Tibial artery (tissue), 4 donors: ENCODE results near the gene ZDHHC9.

Experiments used
- DNase-seq, 2 donors: peaks; one replicate each; pipeline ENCODE4 v3.0.0-alpha.2; 2019
- H3K27ac ChIP-seq, 2 donors: fragments of 200-600 bp; sonication (generic) in 1 of 2; 1 replicate in 1 of 2; 2 replicates in 1 of 2; pipeline ENCODE4 v1.5.1; 2018 to 2019; ENCODE audit warnings: mild to moderate bottlenecking in 1 of 2
- H3K27me3 ChIP-seq, 2 donors: fragments of 200-600 bp; sonication (generic) in 1 of 2; one replicate each; pipeline versions ENCODE4 v1.5.1 to v1.6.0; 2016 to 2019
- H3K36me3 ChIP-seq, 3 donors: fragments of 200-600 bp; sonication (generic) in 2 of 3; one replicate each; pipeline ENCODE4 v1.5.1; 2016 to 2019; ENCODE audit warnings: mild to moderate bottlenecking in 2 of 3
- H3K4me1 ChIP-seq, 4 donors: fragments of 200-600 bp; sonication (generic) in 2 of 4; 1 replicate in 3 of 4; 2 replicates in 1 of 4; pipeline ENCODE4 v1.5.1; 2016 to 2019
- H3K4me3 ChIP-seq, 2 donors: fragments of 200-600 bp; sonication (generic) in 1 of 2; 1 replicate in 1 of 2; 2 replicates in 1 of 2; pipeline ENCODE4 v1.5.1; 2018 to 2019; ENCODE audit warnings: mild to moderate bottlenecking in 2 of 2
- H3K9me3 ChIP-seq, 3 donors: fragments of 200-600 bp; sonication (generic) in 1 of 3; one replicate each; pipeline ENCODE4 v1.5.1; 2016 to 2019
- CTCF ChIP-seq, 2 experiments: fragments of 200-600 bp in 1 of 2; fragments of 450-650 bp in 1 of 2; IDR thresholded peaks; one replicate each; pipeline ENCODE4 v1.5.1; 2017 to 2019; ENCODE audit warnings: antibody characterized with exemption in 2 of 2, mild to moderate bottlenecking in 1 of 2, moderate library complexity in 1 of 2
- intact Hi-C: fragments of 100-400 bp; cut with DNase I; formaldehyde crosslinking; loops from one replicate; pipeline ENCODE4 v1.15.0; 2023; ENCODE audit warnings: low total_unique reads

Gene ZDHHC9

GRCh38 chrX:129846716-129847115 lies 3.0 kb upstream of the ZDHHC9 start:
- intact Hi-C loops, result no loop called here
- Histone ChIP-seq H3K36me3 (no peaks in the 10 kb centered on the region), H3K4me1 (no peaks in the 10 kb centered on the region), H3K4me3 (no peak overlapping the region), H3K27me3 (no peaks in the 10 kb centered on the region), H3K27ac (no peak overlapping the region), H3K9me3 (no peaks in the 10 kb centered on the region)
- DNase-seq, result no peak
- TF ChIP-seq CTCF (IDR thresholded peaks at IDR 0.05), result no peak

GRCh38 chrX:129845616-129846190 lies 2.0 kb upstream of the ZDHHC9 start:
- DNase-seq, result no peak
- no peak for TF ChIP-seq CTCF (IDR thresholded peaks at IDR 0.05)
- Histone ChIP-seq H3K9me3 (no peaks in the 10 kb centered on the region), H3K27ac (no peak overlapping the region), H3K4me1 (no peaks in the 10 kb centered on the region), H3K36me3 (no peaks in the 10 kb centered on the region), H3K4me3 (no peak overlapping the region), H3K27me3 (no peaks in the 10 kb centered on the region)
- intact Hi-C loops, result no loop called here

- peak overlapping the region; percentile 82 to 84 for H3K27ac ChIP-seq
- H3K4me3 ChIP-seq, result peak overlapping the region; percentile 84 to 86
- no peaks in the 10 kb centered on the region for H3K9me3 ChIP-seq
- no peak for TF ChIP-seq CTCF (IDR thresholded peaks at IDR 0.05)
- no peak for DNase-seq
- H3K4me1 ChIP-seq, result no peaks in the 10 kb centered on the region
- no peaks in the 10 kb centered on the region for H3K27me3 ChIP-seq
- H3K36me3 ChIP-seq, result no peaks in the 10 kb centered on the region
- intact Hi-C loops, result no loop called here
Observed at GRCh38 chrX:129843209-129843458, 552 bp downstream of the ZDHHC9 start.

DNA sequence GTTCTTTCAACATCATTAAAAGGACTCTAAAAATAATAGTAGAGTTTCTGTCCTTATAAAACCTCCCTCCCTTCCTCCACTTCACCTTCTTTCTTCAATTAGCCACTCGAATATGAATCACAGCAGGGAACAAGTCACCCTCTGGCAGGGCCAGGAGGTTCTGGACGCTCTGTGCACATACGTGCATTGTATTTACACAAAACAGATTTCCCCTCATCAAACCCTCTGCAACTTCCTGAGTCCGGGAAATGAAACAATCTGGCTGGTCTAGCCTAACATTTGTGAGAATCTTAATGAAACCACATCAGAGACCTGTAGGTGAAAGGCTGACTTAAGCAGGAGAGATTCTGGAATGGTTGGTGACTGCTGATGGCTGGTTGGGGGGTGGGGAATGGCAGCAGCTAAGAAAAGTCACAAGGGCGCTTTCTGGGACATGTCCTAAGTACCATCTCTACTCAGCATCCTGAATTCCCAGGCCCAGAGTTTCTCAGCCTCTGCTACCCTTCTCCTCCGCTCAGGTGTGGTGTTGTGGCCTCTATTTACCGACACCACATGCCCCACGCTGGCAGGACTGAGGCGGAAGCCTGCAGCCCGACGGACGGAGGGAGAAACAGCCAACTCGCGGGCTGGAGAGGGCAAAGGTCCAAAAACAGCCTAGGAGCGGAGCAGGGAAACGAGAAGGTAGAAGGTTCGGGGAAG lies 1.0 kb downstream of the ZDHHC9 start:
- peak; percentile 24 to 68 for DNase-seq
- Histone ChIP-seq H3K36me3 (no peaks in the 10 kb centered on the region), H3K27ac (peak overlapping the region; percentile 82 to 84), H3K9me3 (no peaks in the 10 kb centered on the region), H3K4me1 (no peaks in the 10 kb centered on the region), H3K27me3 (no peaks in the 10 kb centered on the region), H3K4me3 (peak overlapping the region; percentile 84 to 86)
- intact Hi-C loops, result no loop called here
- TF ChIP-seq CTCF (IDR thresholded peaks at IDR 0.05), result no peak

- Histone ChIP-seq H3K9me3 (no peaks in the 10 kb centered on the region), H3K27me3 (no peaks in the 10 kb centered on the region), H3K27ac (no peak overlapping the region), H3K4me3 (no peak overlapping the region), H3K4me1 (no peaks in the 10 kb centered on the region), H3K36me3 (no peaks in the 10 kb centered on the region)
- intact Hi-C loops, result no loop called here
- DNase-seq, result no peak
- no peak for TF ChIP-seq CTCF (IDR thresholded peaks at IDR 0.05)
Observed at GRCh38 chrX:129840344-129840743, 3.3 kb downstream of the ZDHHC9 start.

GRCh38 chrX:129836827-129837226 lies 6.9 kb downstream of the ZDHHC9 start:
- Histone ChIP-seq H3K4me3 (no peak overlapping the region), H3K36me3 (no peaks in the 10 kb centered on the region), H3K9me3 (no peaks in the 10 kb centered on the region), H3K27ac (no peak overlapping the region), H3K27me3 (no peaks in the 10 kb centered on the region), H3K4me1 (no peaks in the 10 kb centered on the region)
- no peak for DNase-seq
- intact Hi-C loops, result no loop called here
- TF ChIP-seq CTCF (IDR thresholded peaks at IDR 0.05), result no peak
